ENCODE measurements around the gene MRPL34. TPM values are rescaled to one million over a fixed set of nuclear protein-coding genes. Genes with fewer than 3 reads are reported as not detected.
"Not testable (repeated sequence)": the region's sequence is repeated elsewhere in the genome, so short reads cannot be mapped to it uniquely, and the experiment has no call there.

MRPL34 gene
- total RNA-seq, 1 donor from 2014 or later: 52.4 TPM

GRCh38 chr19:17285415-17286135 is 20.1 kb upstream of the MRPL34 start:
- DNase-seq: no peak

GRCh38 chr19:17286263-17286662 is 19.4 kb upstream of the MRPL34 start:
- DNase-seq: no peak

GRCh38 chr19:17286752-17287151 is 18.9 kb upstream of the MRPL34 start:
- DNase-seq: no peak

- DNase-seq: peak; percentile 92
These were observed 16.2 kb upstream of the MRPL34 start for GRCh38 chr19:17289489-17289888.

GRCh38 chr19:17292301-17293074 is 13.2 kb upstream of the MRPL34 start:
- DNase-seq: peak; percentile 92

- DNase-seq: no peak
These were observed 12.1 kb upstream of the MRPL34 start for GRCh38 chr19:17293605-17294004.

GRCh38 chr19:17294051-17294891 is 11.4 kb upstream of the MRPL34 start:
- DNase-seq: peak; percentile 44

- DNase-seq: not testable (repeated sequence)
These were observed 10.1 kb upstream of the MRPL34 start for GRCh38 chr19:17295551-17295950.

GRCh38 chr19:17296273-17296672 is 9.4 kb upstream of the MRPL34 start:
- DNase-seq: peak; percentile 78

- DNase-seq: no peak
These were observed 8.7 kb upstream of the MRPL34 start for GRCh38 chr19:17296976-17297375.

GRCh38 chr19:17300992-17301619 is 4.6 kb upstream of the MRPL34 start:
- no peak for DNase-seq

GRCh38 chr19:17302391-17303166 is 3.1 kb upstream of the MRPL34 start:
- no peak for DNase-seq

- peak; percentile 98 for DNase-seq
These were observed 2.3 kb upstream of the MRPL34 start, which contains the start of gene ABHD8 for GRCh38 chr19:17303167-17303939. ABHD8 (minus strand) TSS chr19:17303425; CDS start chr19:17301616, 1,809 bp downstream.

- DNase-seq: no peak
These were observed 1.8 kb upstream of the MRPL34 start for GRCh38 chr19:17303940-17304267.

GRCh38 chr19:17304386-17305215 is 1.1 kb upstream of the MRPL34 start:
- no peak for DNase-seq

GRCh38 chr19:17305216-17305516 is 506 bp upstream of the MRPL34 start:
- no peak for DNase-seq

GRCh38 chr19:17306285-17306714 is 628 bp downstream of the MRPL34 start:
- no peak for DNase-seq

- DNase-seq: no peak
These were observed 2.3 kb downstream of the MRPL34 start for GRCh38 chr19:17307876-17308377.

- DNase-seq: peak; percentile 100
These were observed 3.7 kb downstream of the MRPL34 start, which contains the start of gene DDA1 for GRCh38 chr19:17309198-17309964. DDA1 (plus strand) TSS chr19:17309563; CDS start chr19:17309655, 92 bp downstream.
